HEK293T (cell line): Measurements from ENCODE around the gene CDYL2.

ENCODE experiments used
- ARNT ChIP-seq: fragments of 450-650 bp; IDR thresholded peaks from 2 replicates; pipeline ENCODE4 v1.6.1; 2017; ENCODE audit warnings: mild to moderate bottlenecking
- BHLHE40 ChIP-seq: fragments of 450-650 bp; IDR thresholded peaks from 2 replicates; pipeline ENCODE4 v1.6.1; 2016; ENCODE audit warnings: mild to moderate bottlenecking, moderate library complexity, borderline replicate concordance
- CTBP1 ChIP-seq: fragments of 450-650 bp; IDR thresholded peaks from 2 replicates; pipeline ENCODE4 v1.6.1; 2016; ENCODE audit warnings: borderline replicate concordance
- FOXA1 ChIP-seq: fragments of 450-650 bp; IDR thresholded peaks from 2 replicates; pipeline ENCODE4 v1.6.1; 2016; ENCODE audit warnings: mild to moderate bottlenecking
- FOXK2 ChIP-seq: fragments of 450-650 bp; IDR thresholded peaks from 2 replicates; pipeline ENCODE4 v1.6.1; 2016; ENCODE audit warnings: mild to moderate bottlenecking
- HDGF ChIP-seq: fragments of 450-650 bp; IDR thresholded peaks from 2 replicates; pipeline ENCODE4 v1.6.1; 2017; ENCODE audit warnings: antibody characterized with exemption, borderline replicate concordance
- L3MBTL2 ChIP-seq: fragments of 450-650 bp; conservative IDR thresholded peaks from 2 replicates; pipeline ENCODE4 v1.6.1; 2016; ENCODE audit warnings: mild to moderate bottlenecking
- NFRKB ChIP-seq: fragments of 450-650 bp; IDR thresholded peaks from 2 replicates; pipeline ENCODE4 v1.6.1; 2016; ENCODE audit warnings: mild to moderate bottlenecking, moderate library complexity
- PKNOX1 ChIP-seq: fragments of 450-650 bp; IDR thresholded peaks from 2 replicates; pipeline ENCODE4 v1.6.1; 2016
- SP1 ChIP-seq: fragments of 450-650 bp; IDR thresholded peaks from 2 replicates; pipeline ENCODE4 v1.6.1; 2017
- SUZ12 ChIP-seq: fragments of 450-650 bp; IDR thresholded peaks from 2 replicates; pipeline ENCODE4 v1.6.1; 2016; ENCODE audit warnings: mild to moderate bottlenecking
- TARDBP ChIP-seq: fragments of 450-650 bp; IDR thresholded peaks from 2 replicates; pipeline ENCODE4 v1.6.1; 2016

GRCh38 chr16:80586476-80586875 lies 217.9 kb downstream of the CDYL2 start:
- TF ChIP-seq SUZ12 (no peak), SP1 (no peak), PKNOX1 (no peak), CTBP1 (no peak), ARNT (no peak), BHLHE40 (no peak), HDGF (no peak), FOXK2 (no peak), TARDBP (no peak), FOXA1 (no peak), L3MBTL2 (no peak), NFRKB (no peak)
